Endometrium (tissue), 2 donors: ENCODE measurements around the gene KCNJ16.

Source experiments
- FAIRE-seq: peaks from 2 replicates; lab custom pipeline; 2012; peaks lifted over from hg19 to GRCh38; lab: Jason Lieb, UNC
- donor health status: control.
- donor health status: control.

Gene KCNJ16

DNA sequence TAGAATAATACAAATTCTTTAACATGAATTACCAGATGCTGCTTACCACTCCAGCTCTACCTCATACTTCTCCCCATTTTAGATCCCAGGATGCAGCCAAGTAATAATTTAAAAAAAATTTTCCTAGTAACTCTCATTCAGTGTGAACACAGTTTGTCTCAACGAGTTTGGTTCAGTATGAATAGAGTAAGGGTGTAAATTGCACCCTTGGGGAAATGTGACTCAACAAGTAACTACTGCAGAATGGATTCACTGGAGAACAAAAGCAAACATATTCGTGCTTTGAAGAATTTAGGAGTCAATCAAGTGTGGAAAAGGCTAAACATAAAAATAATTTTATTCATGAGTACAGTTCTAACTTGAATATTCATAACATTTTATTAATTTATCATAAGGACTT lies 23.0 kb downstream of the KCNJ16 start:
- no peak for FAIRE-seq

DNA sequence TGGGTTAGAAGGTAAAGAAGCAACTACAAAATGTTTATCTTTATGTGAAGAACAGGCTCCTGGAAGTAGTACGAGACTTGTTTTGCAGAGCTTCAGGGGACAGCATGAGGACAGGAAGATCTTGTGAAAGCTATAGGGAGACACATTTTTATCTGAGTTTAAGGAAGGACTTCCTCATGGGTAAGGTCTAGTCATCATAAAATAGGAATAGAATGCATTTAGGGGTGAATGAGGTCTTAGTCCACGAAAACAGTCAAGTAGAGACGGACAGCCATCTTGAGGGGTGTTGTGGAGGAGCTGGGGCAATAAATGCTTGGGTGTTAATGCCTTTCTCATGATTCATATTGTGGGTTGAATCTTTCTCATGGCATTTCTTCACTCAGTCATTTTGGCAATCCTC lies 24.3 kb downstream of the KCNJ16 start:
- no peak for FAIRE-seq

DNA sequence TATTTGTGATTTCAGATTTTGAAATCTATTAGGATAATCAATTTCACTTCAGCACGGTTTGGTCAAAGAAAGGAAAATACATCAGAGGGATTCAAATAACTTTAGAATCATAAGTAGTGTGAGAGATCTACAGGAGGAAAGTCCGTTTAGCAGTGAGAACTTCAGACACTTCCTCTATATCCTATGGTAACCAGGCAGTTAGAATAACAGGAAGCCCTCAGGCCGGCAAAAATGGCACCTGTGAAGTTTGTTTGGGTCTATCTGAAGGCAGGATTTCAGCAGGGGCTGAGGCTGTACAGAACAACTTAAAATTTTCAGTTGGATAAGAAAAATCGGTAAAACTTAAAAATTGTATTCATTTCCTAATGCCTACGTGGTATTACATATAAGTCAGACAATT lies 24.9 kb downstream of the KCNJ16 start:
- no peak for FAIRE-seq

DNA sequence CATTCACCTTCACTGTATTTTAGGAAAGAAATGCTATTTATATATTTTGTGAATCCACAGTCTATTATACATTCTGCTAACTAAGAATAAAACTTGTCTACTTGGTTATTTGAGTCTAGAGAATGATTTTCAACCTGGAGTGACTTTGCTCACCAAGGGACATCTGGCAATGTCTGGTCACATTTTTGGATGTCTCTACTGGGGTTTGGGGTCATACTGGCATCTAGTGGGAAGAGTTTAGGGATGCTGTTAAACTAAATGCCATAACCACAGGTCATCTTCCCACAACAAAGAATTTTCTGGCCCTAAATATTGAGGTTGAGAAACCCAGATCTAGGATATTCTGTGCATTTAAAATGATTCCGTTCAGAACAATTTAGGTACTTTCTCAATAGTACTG lies 26.0 kb downstream of the KCNJ16 start:
- no peak for FAIRE-seq

DNA sequence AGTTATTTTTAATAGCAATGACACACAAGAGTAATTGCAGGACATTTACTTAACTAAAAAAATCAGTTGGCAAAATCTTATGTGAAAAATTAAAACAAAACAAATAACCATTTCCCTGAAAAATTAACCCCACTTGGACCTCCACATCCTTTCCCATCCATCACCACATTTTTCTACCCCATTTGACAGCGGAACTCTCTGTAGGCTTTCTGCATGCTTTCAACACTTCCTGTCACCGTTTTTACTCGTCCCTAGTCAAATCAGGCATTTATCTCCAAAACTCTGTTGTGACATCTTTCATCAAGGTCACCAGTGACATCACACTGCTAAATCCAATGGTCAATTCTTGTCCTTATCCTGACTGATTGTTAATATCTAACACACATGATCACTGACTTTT lies 27.5 kb downstream of the KCNJ16 start:
- FAIRE-seq, result no peak

DNA sequence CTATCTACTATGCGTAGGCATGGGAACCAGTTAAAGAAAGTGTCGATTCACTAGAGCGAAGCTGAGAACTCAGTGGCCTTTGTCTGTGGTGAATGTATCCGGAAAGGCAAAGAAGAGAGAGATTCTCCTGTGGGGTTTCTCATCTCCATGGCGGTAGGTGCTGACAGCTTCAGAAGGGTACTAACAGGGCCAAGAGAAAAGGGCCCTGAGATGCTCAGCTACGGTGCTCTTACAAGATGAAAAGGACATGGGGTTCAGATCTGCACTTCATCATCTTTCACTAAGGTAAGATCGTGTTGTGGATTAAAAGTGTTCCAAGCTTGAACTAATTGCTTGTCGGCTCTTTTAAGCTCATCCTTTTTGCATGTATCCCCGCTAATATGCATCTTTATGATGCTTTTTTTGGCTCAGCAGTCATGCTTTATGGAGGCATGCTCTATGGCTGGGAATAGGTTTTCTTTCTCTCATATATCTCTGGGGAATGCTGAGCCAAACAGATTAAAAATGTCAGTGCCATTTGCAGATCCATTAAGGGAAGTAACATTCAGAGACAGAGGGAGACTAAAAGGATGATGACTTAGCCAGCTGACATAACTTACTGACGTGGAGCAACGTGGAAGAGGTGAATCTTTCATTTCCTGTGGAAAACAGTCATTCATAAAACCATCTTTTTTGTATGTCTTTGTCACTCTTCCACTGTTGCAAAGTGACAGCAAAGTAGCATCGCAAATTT lies 29.9 kb downstream of the KCNJ16 start:
- FAIRE-seq, result no peak

DNA sequence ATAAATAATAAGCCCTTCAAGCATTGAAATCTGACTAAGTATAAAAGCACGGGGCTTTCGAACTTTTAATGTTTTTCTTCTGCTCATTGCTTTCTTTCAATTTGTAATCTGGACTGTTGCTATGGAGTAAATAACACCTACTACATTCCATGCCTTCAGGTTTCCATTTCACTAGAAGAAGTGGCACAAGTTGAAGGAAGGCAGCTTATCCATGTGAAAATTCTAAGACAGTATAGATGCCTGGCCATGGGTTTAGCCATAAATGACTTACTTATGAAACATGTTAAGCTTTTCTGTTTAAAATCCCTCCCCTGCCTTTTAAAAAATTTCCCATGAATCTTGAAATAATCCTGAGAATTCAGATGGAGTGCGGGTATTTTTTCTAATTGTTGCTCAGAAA lies 30.6 kb downstream of the KCNJ16 start:
- FAIRE-seq, result no peak

DNA sequence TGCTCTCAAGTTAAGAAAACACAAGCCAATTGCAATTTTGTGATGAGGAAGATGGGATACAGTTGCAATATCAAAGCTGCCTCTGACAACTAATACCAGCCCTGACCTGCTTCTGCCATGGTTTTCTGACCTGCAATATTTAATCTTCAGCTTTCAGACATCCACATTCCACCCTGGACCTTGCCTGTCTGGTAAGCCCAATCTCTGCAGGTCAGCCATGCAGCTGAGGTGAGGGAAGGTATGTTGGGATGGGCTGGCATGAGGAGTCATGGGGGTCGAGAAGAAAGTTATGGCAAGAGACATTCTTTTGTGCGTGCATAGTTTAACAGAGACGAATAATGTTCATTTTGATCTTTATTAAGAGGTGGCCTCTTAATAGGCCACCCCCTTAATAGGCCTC lies 31.5 kb downstream of the KCNJ16 start:
- no peak for FAIRE-seq

DNA sequence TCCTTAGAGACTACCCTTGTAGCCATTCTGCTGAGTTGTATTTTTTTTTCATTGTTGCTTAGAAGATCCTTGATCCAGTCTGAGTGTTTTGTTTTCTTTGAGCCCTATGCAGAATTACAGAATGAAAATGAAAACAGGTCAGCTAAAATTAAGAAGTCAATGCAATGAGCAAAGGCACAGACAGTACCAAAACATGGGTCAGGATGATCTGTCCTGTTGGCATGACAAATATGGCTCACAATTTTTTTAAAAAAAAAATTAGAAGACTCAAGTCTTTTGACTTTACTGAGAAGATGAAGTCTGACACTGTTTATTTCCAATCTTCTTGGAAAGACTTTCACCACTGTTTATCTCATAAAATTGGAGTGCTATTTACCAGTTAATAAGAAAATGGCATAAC lies 32.4 kb downstream of the KCNJ16 start:
- no peak for FAIRE-seq

DNA sequence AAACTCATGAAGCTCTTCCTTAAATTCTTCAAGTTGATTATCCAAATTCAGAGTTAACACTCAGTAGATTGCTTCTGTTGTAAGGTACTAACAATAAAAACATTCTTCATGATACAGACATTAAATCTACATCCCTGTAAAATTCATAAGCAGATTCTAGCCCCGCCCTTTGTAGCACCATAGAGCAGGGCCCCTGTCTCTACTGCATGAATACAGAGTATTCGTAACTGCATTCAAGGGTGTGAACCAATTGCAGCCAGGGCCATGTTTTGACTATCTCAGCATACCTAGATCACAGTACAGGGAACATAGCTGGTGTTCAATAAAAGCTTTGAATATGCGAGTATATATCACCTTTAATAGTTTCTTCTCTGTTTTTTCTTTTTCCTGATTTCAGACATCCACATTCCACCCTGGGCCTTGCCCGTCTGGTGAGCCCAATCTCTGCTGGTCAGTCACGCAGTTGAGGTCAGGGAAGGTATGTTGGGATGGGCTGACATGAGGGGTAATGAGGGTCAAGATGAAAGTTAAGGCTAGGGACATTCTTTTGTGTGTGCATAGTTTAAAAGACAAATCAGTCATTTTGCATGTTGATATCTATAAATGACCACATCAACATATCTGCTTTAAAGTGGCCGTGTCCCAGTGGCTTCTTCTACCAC lies 33.0 kb downstream of the KCNJ16 start:
- FAIRE-seq, result no peak

DNA sequence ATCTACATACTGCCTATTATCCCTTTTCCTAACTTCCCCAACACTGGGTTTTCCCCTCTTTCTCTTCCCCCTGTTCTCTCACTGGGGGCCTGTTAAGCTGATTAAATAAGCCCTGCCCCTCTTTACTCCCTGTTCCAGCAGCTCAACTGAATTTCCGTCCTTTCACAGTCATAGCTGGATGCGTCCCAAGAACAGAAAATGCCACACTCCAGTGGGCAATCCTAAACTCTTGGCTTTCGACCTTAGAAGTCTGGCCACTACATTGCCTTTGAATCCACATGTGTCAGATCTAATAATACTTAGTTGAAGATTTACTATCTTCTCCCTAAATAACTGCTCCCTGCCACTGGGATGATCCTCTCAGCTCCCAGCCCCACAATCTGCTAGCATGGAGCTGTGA lies 34.5 kb downstream of the KCNJ16 start:
- no peak for FAIRE-seq

DNA sequence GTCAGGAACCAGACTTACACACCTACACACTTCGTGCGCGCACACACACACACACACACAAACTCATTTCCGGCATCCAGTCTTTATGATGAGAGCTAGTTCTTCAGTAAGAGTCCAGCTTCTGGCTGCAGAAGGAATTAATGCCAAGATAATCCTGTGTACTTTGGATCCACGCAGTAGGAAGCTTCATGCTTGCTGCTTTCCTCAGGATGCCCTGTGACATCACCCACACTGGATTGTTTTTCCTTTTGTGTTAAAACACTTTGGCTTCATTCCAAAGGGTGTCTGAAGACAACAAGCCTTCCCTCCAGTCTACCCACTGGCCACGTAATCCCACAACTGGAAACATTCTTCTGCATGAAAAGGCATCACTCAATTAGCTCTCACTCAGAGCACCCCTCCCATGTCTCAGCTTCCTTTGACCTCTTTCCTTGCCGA lies 35.4 kb downstream of the KCNJ16 start:
- no peak for FAIRE-seq

DNA sequence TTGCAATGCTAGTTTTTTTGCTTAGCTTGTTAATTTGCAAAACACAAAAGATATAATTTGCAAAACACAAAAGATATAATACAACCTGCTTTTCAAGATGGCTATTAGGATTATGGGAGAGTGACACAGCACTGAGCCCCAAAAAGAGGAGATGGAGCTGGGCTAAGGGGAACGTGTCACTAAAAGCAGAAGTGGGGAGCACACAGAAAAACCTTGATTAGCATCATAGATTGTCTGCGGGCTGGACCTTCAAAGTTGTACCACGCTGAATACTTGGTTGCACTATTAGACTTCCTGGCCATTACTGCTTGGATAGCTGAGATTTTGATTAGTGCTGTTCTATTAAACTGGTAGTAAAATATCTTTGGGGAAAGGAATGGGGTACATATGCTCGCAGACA lies 36.2 kb downstream of the KCNJ16 start:
- no peak for FAIRE-seq

DNA sequence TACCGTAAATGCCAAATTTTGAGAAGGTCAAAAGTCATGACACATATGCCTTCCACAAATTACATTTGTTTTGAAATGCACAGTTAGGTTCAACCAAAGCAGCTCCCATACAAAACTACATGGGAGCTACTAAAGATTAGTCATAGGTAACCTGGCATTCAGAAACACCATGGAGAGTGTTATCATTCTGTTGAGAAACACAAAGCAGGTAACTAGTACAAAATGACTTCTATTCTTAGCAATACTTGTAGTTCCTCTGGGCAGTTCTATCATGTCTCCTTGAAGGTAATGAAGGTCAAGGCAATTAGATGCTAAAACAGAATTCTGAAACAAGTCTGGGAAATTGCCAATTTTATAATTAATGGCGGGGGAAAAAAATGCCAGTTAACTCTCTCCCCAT lies 39.4 kb downstream of the KCNJ16 start:
- no peak for FAIRE-seq

DNA sequence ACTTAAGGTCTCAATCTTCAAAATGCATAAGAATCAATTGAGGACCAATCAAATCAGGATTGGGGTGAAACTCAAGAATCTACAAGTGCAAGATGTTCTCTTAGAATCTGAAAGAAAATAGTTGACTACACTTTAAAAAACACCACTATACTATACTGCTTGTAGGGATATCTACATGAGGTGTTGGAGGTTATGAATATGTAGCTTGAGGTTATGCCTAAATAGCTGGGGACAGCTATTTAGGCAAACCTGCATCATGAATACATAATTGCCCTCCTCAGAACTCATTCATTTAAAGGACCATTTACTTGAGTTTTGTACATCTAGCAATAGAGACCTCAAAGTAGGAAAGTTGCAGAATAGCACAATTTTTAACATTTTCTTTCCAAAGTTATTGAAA lies 40.1 kb downstream of the KCNJ16 start:
- no peak for FAIRE-seq

DNA sequence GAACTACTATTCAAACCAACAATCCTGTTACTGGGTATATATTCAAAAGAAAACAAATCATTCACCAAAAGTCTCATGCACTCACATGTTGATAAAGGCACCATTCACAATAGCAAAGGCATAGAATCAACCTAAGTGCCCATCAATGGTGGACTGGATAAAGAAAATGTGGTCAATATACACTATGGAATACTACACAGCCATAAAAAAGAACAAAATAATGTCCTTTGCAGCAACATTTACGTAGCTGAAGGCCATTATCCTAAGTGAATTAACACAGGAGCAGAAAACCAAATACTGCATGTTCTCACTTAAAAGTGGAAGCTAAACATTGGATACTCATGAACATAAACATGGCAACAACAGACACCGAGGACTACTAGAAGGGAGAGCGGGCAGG lies 41.9 kb downstream of the KCNJ16 start:
- FAIRE-seq, result no peak

DNA sequence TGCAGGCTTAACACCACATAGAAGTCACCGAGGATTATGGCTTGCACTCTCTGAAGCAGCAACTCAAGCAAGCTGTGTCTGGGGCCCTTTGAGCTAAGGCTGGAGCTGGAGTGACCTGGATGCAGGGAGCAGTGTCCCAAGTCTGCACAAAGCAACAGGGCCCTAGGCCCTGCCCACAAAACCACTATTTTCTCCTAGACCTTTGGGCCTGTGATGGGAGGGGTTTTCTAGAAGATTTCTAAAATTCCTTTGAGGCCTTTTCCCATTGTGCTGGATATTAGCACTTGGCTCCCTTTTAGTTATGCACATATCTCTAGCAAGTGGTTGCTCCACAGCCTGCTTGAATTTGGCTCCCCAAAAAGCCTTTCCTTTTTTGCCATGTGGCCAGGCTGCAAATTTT lies 44.5 kb downstream of the KCNJ16 start:
- no peak for FAIRE-seq

DNA sequence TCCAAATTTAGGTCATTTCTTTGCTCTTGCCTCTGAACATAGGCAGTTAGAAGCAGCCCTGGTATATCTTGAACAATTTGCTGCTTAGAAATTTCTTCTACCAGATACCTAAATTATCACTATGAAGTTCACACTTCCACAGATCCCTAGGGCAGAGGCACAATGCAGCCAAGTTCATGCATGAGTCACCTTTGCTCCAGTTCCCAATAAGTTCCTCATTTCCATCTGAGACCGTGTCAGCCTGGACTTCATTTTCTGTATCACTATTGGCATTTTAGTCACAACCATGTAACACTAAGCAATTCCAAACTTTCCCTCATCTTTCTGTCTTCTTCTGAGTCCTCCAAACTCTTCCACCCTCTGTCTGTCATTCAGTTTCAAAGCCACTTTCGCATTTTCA lies 45.0 kb downstream of the KCNJ16 start:
- FAIRE-seq, result no peak

DNA sequence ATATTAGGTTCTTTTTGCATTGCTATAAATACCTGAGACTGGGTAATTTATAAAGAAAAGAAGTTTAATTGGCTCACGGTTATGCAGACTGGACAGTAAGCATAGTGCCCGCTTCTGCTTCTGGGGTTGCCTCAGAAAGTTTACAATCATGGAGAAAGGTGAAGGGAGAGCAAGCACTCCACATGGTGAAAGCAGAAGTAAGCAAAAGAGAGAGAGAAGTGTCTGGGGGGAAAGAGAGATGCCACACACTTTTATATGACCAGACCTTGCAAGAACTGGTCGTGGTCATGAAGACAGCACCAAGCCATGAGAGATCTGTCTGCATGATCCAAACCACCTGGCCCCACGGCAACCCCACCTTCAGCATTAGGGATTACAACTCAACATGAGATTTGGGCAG lies 45.4 kb downstream of the KCNJ16 start:
- no peak for FAIRE-seq

DNA sequence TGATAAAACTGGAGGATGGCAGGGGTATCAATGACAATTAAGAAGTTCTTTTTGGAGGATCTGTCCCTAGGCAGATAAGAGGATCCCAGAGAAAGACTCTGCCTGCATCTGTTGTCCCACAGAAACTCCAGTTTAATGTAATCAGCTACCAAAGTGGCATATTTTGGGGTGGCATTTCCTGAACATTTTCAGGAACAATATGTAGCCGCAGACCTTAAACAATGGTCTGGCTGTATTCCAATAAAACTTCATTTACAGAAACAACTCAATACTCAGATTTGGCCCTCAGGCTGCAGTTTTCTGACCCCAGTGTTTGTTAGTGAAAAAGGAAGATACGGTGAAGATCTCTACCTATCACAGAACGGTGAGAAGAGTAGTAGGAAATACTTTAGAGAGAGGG lies 46.1 kb downstream of the KCNJ16 start:
- no peak for FAIRE-seq

DNA sequence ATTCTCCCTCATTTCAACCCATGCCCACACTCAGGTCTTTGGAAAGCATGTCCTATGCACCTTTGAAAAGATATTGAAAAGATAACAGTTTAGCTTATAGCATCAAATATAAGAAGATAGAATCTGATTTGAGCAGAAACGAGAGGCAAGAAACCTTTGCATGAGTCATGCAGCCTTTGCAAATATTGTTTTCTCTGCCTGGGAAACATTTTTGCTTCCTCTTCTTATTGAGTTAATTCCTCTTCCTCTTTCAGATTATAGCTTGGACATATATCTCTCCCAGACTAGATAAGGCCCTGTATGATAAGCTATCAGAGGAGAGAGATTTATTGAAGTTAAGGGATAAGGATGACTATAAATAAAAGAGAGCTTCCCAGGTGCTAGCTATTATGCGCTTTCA lies 48.2 kb downstream of the KCNJ16 start:
- FAIRE-seq, result no peak

DNA sequence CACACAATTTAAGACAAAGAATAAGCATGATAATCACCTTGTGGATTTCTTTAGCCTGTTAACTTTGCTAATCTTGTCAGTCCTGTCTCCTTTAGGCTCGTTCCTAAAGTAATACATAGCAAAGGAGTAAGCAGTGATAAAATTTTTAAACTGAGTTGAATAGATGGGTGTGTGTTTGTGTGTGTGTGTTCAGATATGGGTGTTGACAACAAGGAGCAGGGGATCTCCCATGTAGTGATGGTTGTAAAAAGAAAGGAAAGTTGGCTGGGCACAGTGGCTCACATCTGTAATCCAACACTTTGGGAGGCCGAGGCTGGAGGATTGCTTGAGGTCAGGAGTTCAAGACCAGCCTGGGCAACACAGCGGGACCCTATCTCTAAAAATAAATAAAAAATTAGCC lies 49.7 kb downstream of the KCNJ16 start:
- no peak for FAIRE-seq

DNA sequence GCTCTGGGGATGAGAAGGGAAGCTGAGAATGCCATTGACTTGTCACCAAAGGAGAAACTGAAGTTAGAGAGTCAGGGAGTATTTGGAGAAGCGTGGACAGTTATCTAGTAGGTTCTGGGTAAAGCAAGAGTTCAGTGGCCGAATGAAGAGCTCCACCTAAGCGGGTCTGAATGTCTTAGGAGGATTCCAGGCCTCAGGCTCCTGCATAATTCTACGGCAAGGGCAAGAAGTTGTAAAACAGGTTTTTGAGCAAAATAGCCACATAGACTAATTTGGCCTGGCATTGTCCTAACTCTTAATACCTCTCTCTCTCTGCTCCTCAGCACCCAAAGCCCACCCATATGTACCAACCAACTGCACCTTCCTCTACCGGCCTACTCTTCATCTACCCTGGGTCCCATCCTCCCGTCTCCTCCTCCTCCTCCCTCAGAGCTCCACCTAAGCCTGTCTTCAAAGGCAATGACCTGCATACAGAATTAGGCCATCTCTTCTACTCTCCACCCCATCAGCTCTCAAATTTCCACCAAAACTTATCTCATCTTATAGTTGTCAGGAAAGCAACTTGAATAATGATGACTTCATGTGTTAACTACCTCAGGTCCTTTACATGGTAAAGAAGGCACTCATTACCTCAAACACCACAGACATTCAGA lies 52.3 kb downstream of the KCNJ16 start:
- FAIRE-seq, result no peak
